ENCODE measurements around the gene NUTM2B. TPM values are rescaled to one million over a fixed set of nuclear protein-coding genes. Genes with fewer than 3 reads are reported as not detected.
"Not testable (repeated sequence)": the region's sequence is repeated elsewhere in the genome, so short reads cannot be mapped to it uniquely, and the experiment has no call there.

NUTM2B gene
- polyA plus RNA-seq (2011; rRNA removed) (0.43 and 0.44 TPM in 2 replicates), polyA minus RNA-seq (2011; rRNA and poly(A)+ RNA removed) (0.38 and 0.87 TPM in 2 replicates)

- H3K4me3 ChIP-seq (ENCODE audit: low read depth, low read length); CTCF ChIA-PET; POLR2A ChIA-PET; H3K27me3 ChIP-seq (ENCODE audit: control insufficient read depth, insufficient read depth, low read length); H3K36me3 ChIP-seq (ENCODE audit: control insufficient read depth, insufficient read depth, low read length); DNase-seq (ENCODE audit: low read depth): not testable (repeated sequence)
These were observed at the start of gene NUTM2B for GRCh38 chr10:79702927-79703326. Gene NUTM2B, plus strand, starts transcription at chr10:79703227. Its CDS starts 383 bp downstream, at chr10:79703610.

GRCh38 chr10:79663287-79663686 lies 39.7 kb upstream of the NUTM2B start:
- DNase-seq (ENCODE audit: low read depth); H3K36me3 ChIP-seq (ENCODE audit: control insufficient read depth, insufficient read depth, low read length); CTCF ChIA-PET; H3K27me3 ChIP-seq (ENCODE audit: control insufficient read depth, insufficient read depth, low read length); H3K4me3 ChIP-seq (ENCODE audit: low read depth, low read length); POLR2A ChIA-PET: not testable (repeated sequence)

GRCh38 chr10:79664686-79665085 lies 38.3 kb upstream of the NUTM2B start:
- DNase-seq (ENCODE audit: low read depth); H3K27me3 ChIP-seq (ENCODE audit: control insufficient read depth, insufficient read depth, low read length); H3K36me3 ChIP-seq (ENCODE audit: control insufficient read depth, insufficient read depth, low read length); CTCF ChIA-PET; POLR2A ChIA-PET; H3K4me3 ChIP-seq (ENCODE audit: low read depth, low read length): not testable (repeated sequence)

- H3K4me3 ChIP-seq (ENCODE audit: low read depth, low read length); H3K36me3 ChIP-seq (ENCODE audit: control insufficient read depth, insufficient read depth, low read length); DNase-seq (ENCODE audit: low read depth); H3K27me3 ChIP-seq (ENCODE audit: control insufficient read depth, insufficient read depth, low read length); POLR2A ChIA-PET; CTCF ChIA-PET: not testable (repeated sequence)
These were observed 33.7 kb upstream of the NUTM2B start for GRCh38 chr10:79669248-79669788.

GRCh38 chr10:79674878-79675277 lies 28.1 kb upstream of the NUTM2B start:
- H3K4me3 ChIP-seq (ENCODE audit: low read depth, low read length); POLR2A ChIA-PET; CTCF ChIA-PET; H3K36me3 ChIP-seq (ENCODE audit: control insufficient read depth, insufficient read depth, low read length); H3K27me3 ChIP-seq (ENCODE audit: control insufficient read depth, insufficient read depth, low read length); DNase-seq (ENCODE audit: low read depth): not testable (repeated sequence)

- CTCF ChIA-PET: not testable (repeated sequence)
These were observed 19.8 kb upstream of the NUTM2B start for GRCh38 chr10:79683026-79683883.

GRCh38 chr10:79683884-79684720 lies 18.9 kb upstream of the NUTM2B start:
- POLR2A ChIA-PET; H3K4me3 ChIP-seq (ENCODE audit: low read depth, low read length); CTCF ChIA-PET; H3K27me3 ChIP-seq (ENCODE audit: control insufficient read depth, insufficient read depth, low read length); H3K36me3 ChIP-seq (ENCODE audit: control insufficient read depth, insufficient read depth, low read length); DNase-seq (ENCODE audit: low read depth): not testable (repeated sequence)

More at GRCh38 chr10:79683026-79683883, 19.8 kb upstream of the NUTM2B start:
- POLR2A ChIA-PET; DNase-seq (ENCODE audit: low read depth); H3K4me3 ChIP-seq (ENCODE audit: low read depth, low read length); H3K27me3 ChIP-seq (ENCODE audit: control insufficient read depth, insufficient read depth, low read length); H3K36me3 ChIP-seq (ENCODE audit: control insufficient read depth, insufficient read depth, low read length): not testable (repeated sequence)

- H3K36me3 ChIP-seq (ENCODE audit: control insufficient read depth, insufficient read depth, low read length); H3K27me3 ChIP-seq (ENCODE audit: control insufficient read depth, insufficient read depth, low read length); DNase-seq (ENCODE audit: low read depth); CTCF ChIA-PET; H3K4me3 ChIP-seq (ENCODE audit: low read depth, low read length); POLR2A ChIA-PET: not testable (repeated sequence)
These were observed 17.9 kb upstream of the NUTM2B start for GRCh38 chr10:79685044-79685685.

- DNase-seq (ENCODE audit: low read depth); POLR2A ChIA-PET; H3K27me3 ChIP-seq (ENCODE audit: control insufficient read depth, insufficient read depth, low read length); H3K4me3 ChIP-seq (ENCODE audit: low read depth, low read length); CTCF ChIA-PET; H3K36me3 ChIP-seq (ENCODE audit: control insufficient read depth, insufficient read depth, low read length): not testable (repeated sequence)
These were observed 16.4 kb upstream of the NUTM2B start for GRCh38 chr10:79686595-79686994.

- DNase-seq (ENCODE audit: low read depth); POLR2A ChIA-PET; CTCF ChIA-PET; H3K4me3 ChIP-seq (ENCODE audit: low read depth, low read length); H3K27me3 ChIP-seq (ENCODE audit: control insufficient read depth, insufficient read depth, low read length); H3K36me3 ChIP-seq (ENCODE audit: control insufficient read depth, insufficient read depth, low read length): not testable (repeated sequence)
These were observed 15.4 kb upstream of the NUTM2B start for GRCh38 chr10:79687406-79688150.

GRCh38 chr10:79688798-79689197 lies 14.2 kb upstream of the NUTM2B start:
- DNase-seq (ENCODE audit: low read depth); H3K36me3 ChIP-seq (ENCODE audit: control insufficient read depth, insufficient read depth, low read length); POLR2A ChIA-PET; H3K27me3 ChIP-seq (ENCODE audit: control insufficient read depth, insufficient read depth, low read length); CTCF ChIA-PET; H3K4me3 ChIP-seq (ENCODE audit: low read depth, low read length): not testable (repeated sequence)

- POLR2A ChIA-PET; H3K36me3 ChIP-seq (ENCODE audit: control insufficient read depth, insufficient read depth, low read length); H3K27me3 ChIP-seq (ENCODE audit: control insufficient read depth, insufficient read depth, low read length); DNase-seq (ENCODE audit: low read depth); H3K4me3 ChIP-seq (ENCODE audit: low read depth, low read length); CTCF ChIA-PET: not testable (repeated sequence)
These were observed 6.4 kb upstream of the NUTM2B start for GRCh38 chr10:79696596-79696995.
